Measurements from ENCODE around the gene CCDC92B. TPM values are rescaled to one million over a fixed set of nuclear protein-coding genes. Genes with fewer than 3 reads are reported as not detected.

The CCDC92B gene
- total RNA-seq: under 1 TPM; 0.11 to 0.71 (median 0.34) TPM

DNA sequence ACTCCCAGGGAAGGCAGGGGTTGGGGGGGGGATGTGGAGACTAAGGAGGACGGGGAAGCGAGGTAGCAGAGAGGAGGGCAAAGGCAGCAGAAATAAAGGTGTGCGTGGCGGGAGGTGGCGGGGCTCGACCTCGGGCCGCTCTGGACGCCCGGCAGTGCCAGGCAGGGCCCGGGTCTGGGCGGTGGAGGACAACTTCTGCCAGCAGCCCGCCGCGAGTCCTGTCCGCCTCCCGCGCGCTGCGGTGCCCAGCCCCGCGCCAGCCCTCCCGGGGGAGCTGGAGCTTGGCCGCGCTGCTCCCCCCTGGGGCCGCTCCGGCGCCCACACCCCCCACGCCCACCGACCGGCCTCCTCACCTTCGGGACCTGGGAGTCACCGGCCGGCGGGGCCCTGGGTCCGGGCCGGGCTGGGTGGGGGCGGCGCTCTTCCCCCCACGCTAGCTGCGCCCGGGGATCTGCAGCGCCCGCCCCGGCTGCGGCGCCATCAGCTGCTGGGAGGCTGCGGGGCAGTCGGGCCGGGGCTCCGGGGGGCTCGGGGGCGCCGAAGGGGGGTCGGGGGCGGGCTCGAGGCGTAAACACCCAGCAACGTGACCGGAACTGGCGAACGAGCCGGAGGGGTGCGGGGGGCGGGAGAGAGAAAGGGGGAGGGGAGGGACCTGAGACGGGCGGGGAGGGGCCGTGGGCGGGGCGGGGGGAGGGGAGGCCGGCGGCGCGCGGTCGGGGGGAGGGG lies at the start of gene CCDC92B:
Gene CCDC92B, minus strand, starts transcription at position 595 of the 726 bp plus-strand sequence. CDS start 14,507 bp downstream, outside the sequence.
- 8 to 10% methylated on average over 20 to 25 of the region's 76 CpGs for WGBS, 2 donors
- TF ChIP-seq, protein P1, sequence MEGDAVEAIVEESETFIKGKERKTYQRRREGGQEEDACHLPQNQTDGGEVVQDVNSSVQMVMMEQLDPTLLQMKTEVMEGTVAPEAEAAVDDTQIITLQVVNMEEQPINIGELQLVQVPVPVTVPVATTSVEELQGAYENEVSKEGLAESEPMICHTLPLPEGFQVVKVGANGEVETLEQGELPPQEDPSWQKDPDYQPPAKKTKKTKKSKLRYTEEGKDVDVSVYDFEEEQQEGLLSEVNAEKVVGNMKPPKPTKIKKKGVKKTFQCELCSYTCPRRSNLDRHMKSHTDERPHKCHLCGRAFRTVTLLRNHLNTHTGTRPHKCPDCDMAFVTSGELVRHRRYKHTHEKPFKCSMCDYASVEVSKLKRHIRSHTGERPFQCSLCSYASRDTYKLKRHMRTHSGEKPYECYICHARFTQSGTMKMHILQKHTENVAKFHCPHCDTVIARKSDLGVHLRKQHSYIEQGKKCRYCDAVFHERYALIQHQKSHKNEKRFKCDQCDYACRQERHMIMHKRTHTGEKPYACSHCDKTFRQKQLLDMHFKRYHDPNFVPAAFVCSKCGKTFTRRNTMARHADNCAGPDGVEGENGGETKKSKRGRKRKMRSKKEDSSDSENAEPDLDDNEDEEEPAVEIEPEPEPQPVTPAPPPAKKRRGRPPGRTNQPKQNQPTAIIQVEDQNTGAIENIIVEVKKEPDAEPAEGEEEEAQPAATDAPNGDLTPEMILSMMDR (IDR thresholded peaks at IDR 0.05): no peak
- TF ChIP-seq POLR2A (IDR thresholded peaks at IDR 0.05): no peak
- DNase-seq (ENCODE audit: low spot score in 2 of 2): no peak
- intact Hi-C loops (cut with DNase I; ENCODE audit: low total_unique reads): no loop called here
- no peak within 1 kb of the TSS for H3K4me3 ChIP-seq (ENCODE audit: low read depth, poor library complexity, severe bottlenecking)

DNA sequence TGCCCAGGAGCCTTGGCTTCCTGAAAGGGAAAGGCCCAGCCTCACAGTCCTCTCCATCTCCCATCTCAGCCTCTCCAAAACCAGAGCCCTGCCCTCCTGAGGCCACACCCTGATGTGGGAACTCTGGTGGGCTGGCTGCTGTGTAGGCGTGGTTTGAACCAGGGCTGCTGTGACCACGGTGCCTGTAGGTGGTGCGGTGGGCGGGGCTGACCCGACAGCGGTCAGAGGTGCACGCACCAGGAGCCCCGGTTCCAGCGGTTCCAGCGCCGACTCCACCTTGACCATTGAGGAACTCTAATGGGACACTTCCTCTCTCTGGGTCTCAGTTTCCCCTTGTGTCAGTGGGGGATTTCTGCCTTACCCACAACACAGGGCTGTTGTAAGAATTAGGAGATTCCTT lies 49.2 kb upstream of the CCDC92B start:
- no peak overlapping the region for H3K4me3 ChIP-seq (ENCODE audit: low read depth, poor library complexity, severe bottlenecking)
- WGBS, 2 donors: 27 to 37% methylated on average over 10 to 11 of the region's 11 CpGs
- intact Hi-C loops (cut with DNase I; ENCODE audit: low total_unique reads): no loop called here
- DNase-seq (ENCODE audit: low spot score in 2 of 2): no peak
- TF ChIP-seq POLR2A (IDR thresholded peaks at IDR 0.05): no peak
- TF ChIP-seq, protein P1 (IDR thresholded peaks at IDR 0.05): no peak

DNA sequence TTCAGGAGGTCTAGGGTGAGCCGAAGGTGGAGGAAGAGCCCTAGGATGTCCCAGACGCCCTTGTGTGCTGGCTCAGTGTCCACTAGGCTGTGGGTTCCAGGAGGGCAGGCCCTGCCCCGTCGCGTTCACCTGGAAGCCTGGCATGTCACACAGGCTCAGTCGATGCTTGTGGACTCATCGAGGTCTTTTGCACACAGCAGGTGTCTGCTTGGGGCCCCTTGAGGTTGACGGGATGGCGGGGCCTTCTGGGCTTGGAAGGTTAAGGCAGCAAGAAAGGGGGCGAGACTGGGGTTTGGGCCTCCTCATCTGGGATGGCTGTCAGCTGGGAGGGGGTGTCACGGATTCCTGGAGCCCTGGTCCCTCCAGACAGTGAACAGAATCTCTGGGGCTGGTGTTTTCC lies 48.7 kb upstream of the CCDC92B start:
- no peak for DNase-seq (ENCODE audit: low spot score in 2 of 2)
- 64 to 72% methylated on average over 11 of the region's 11 CpGs for WGBS, 2 donors
- H3K4me3 ChIP-seq (ENCODE audit: low read depth, poor library complexity, severe bottlenecking): no peak overlapping the region
- intact Hi-C loops (cut with DNase I; ENCODE audit: low total_unique reads): no loop called here
- no peak for TF ChIP-seq POLR2A (IDR thresholded peaks at IDR 0.05)
- TF ChIP-seq, protein P1 (IDR thresholded peaks at IDR 0.05): no peak

DNA sequence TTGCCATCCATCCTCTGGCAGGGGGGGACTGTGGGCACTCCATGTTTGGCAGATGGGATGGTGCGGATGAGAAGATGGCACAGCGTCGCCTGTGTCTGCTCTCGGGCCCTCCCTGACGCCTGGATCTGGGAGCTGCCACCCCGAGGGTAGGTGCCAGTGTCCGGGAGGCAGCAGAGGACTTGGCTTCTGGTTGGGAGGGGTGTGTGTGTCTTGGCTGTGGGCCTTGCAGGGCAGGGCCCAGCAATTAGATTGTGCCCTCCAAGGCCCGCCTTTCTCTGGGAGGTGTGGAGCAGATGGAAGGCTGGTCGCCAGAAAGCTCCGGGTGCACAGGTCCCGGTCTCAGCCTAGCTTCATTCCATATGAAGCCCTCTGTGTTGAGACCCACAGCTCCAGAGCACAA lies 48.2 kb upstream of the CCDC92B start:
- WGBS, 2 donors: 34 to 55% methylated on average over 9 to 11 of the region's 11 CpGs
- no peak for DNase-seq (ENCODE audit: low spot score in 2 of 2)
- intact Hi-C loops (cut with DNase I; ENCODE audit: low total_unique reads): no loop called here
- TF ChIP-seq, protein P1 (IDR thresholded peaks at IDR 0.05): no peak
- no peak for TF ChIP-seq POLR2A (IDR thresholded peaks at IDR 0.05)
- H3K4me3 ChIP-seq (ENCODE audit: low read depth, poor library complexity, severe bottlenecking): no peak overlapping the region

DNA sequence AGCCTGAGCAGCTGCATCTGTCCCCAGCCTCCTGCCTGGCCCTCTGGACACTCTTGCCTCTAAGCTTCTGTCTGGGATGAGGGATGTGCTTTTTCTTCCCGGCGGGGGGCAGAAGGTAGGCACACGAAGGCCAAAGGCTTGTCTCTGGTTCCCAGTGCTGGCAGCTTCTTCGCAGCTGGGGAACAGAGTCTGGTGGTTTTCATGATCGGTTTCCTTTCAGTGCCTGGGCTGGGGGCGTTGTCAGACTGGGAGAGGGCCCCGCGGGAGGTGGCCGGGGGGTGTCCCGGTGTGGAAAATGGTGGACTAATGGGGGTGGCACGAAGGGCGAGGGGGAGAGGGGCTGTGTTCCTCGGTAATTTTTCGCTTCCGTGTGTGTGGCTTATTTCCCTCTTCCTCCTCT lies 47.8 kb upstream of the CCDC92B start:
- intact Hi-C loops (cut with DNase I; ENCODE audit: low total_unique reads): no loop called here
- no peak overlapping the region for H3K4me3 ChIP-seq (ENCODE audit: low read depth, poor library complexity, severe bottlenecking)
- WGBS, 2 donors: 58 to 59% methylated on average over 15 of the region's 15 CpGs
- TF ChIP-seq, protein P1 (IDR thresholded peaks at IDR 0.05): no peak
- no peak for TF ChIP-seq POLR2A (IDR thresholded peaks at IDR 0.05)
- DNase-seq (ENCODE audit: low spot score in 2 of 2): no peak

All from lower leg skin (tissue), 4 donors.